ENCODE data around the gene ANKRD12.

- TF ChIP-seq CTCF (IDR thresholded peaks at IDR 0.05; ENCODE audit: insufficient read depth, low read length, poor library complexity, severe bottlenecking) = no peak
- no peak for TF ChIP-seq EZH2phosphoT487 (conservative IDR thresholded peaks at IDR 0.05; ENCODE audit: low read length)
Observed at GRCh38 chr18:9232977-9233376, 96.4 kb downstream of the ANKRD12 start.
